ENCODE data around the gene PAXX.
A peak's percentile ranks its signal among the peaks of the same experiment; 100 is the strongest.

PAXX gene, protein sequence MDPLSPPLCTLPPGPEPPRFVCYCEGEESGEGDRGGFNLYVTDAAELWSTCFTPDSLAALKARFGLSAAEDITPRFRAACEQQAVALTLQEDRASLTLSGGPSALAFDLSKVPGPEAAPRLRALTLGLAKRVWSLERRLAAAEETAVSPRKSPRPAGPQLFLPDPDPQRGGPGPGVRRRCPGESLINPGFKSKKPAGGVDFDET

DNA sequence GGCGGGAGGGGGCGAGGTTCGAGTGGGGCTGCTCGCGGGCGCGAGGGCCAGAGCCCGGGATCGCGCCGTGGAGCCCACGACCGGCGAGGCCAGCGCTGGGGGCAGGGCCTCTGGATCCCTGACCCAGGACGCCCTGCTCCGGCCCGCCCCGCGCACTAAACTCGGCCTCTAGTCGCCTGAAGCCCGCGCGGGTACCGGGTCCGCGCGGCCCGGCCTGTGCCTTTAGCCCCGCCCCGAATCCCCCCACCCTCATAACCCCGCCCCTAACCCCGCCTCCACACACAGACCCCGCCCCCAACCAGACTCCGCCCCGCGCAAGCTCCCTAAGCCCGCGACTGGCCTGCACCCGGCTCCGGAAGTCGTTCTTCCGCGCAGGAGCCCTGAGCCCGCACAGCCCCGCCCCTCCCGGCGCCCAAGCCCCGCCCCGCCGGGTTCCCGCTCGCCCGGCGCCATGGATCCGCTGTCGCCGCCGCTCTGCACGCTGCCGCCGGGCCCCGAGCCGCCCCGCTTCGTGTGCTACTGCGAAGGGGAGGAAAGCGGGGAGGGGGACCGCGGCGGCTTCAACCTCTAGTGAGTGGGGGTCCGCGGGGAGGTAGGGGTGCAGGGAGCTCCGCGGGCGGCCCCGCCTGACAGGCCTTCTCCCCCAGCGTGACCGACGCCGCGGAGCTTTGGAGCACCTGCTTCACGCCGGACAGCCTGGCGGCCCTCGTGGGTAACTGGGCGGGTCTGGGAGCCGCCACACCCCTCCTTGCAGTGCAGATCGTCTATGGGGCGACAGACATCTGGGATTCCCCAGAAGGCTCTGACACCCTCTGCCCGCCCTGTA, at the start of gene PAXX:
Gene PAXX, plus strand, starts transcription at position 430 of the 826 bp plus-strand sequence. Its CDS starts 22 bp downstream, at position 452.
- peaks cover 0 to 32% (median 11%) of the 10 kb centered on the region in 11 experiments; a peak in 14 of 22 replicates for H4K20me1 ChIP-seq
- peak within 1 kb of the TSS in 10 of 11 experiments; percentile 66 to 90 (median 82); a peak in 21 of 22 replicates for H3K27ac ChIP-seq
- peak within 1 kb of the TSS; percentile 64 to 88 (median 81) for H3K4me3 ChIP-seq
- peaks cover 0 to 19% (median 8%) of the 10 kb centered on the region in 11 experiments; a peak in 10 of 22 replicates for H3K36me3 ChIP-seq
- H3K4me1 ChIP-seq: peaks cover 32 to 52% (median 43%) of the 10 kb centered on the region in 10 experiments
- TF ChIP-seq Cebpa-rat (IDR thresholded peaks at IDR 0.05): no peak
- peaks cover 0 to 18% (median 7%) of the 10 kb centered on the region in 11 experiments; a peak in 14 of 22 replicates for H3K27me3 ChIP-seq
- no peaks in the 10 kb centered on the region for H3K9me3 ChIP-seq (replicated peaks in 1 of 11)
- H3K4me2 ChIP-seq: peak within 1 kb of the TSS; percentile 96 to 100 (median 99)
- peak within 1 kb of the TSS; percentile 80 to 90 (median 85) for H3K9ac ChIP-seq

DNA sequence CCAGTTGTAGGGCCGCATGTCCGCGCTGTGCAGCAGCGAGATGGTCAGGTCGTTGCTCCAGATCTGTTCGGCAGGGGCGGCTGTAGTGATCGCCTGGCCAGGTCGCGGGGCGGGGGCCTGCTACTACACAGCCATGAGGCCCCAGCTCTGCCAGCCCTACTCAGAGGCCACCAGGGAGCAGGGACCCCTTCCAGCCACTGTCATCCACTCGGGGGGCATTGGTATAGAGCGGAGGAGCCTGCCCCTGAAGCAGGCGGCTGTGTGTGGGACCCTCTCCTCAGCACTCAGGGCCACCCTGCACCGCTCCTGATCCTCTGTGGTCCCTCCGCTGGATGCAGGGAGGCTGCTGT, 49.4 kb upstream of the PAXX start:
- peaks cover 20 to 75% (median 47%) of the 10 kb centered on the region in 10 experiments for H3K4me1 ChIP-seq
- TF ChIP-seq Cebpa-rat (IDR thresholded peaks at IDR 0.05): no peak
- no peaks in the 10 kb centered on the region for H3K27me3 ChIP-seq
- no peaks in the 10 kb centered on the region for H3K9me3 ChIP-seq (replicated peaks in 1 of 11)
- peaks cover 47 to 65% (median 54%) of the 10 kb centered on the region in 11 experiments; a peak in 21 of 22 replicates for H4K20me1 ChIP-seq
- no peak overlapping the region; a peak in 1 of 22 replicates for H3K27ac ChIP-seq
- H3K36me3 ChIP-seq: peaks cover 44 to 58% (median 51%) of the 10 kb centered on the region in 11 experiments
- peak overlapping the region; percentile 95 to 98 (median 97) for H3K4me2 ChIP-seq
- H3K9ac ChIP-seq: peak overlapping the region; percentile 92 to 98 (median 95); a peak in 20 of 22 replicates
- H3K4me3 ChIP-seq: peak overlapping the region; percentile 83 to 100 (median 98); a peak in 19 of 20 replicates

DNA sequence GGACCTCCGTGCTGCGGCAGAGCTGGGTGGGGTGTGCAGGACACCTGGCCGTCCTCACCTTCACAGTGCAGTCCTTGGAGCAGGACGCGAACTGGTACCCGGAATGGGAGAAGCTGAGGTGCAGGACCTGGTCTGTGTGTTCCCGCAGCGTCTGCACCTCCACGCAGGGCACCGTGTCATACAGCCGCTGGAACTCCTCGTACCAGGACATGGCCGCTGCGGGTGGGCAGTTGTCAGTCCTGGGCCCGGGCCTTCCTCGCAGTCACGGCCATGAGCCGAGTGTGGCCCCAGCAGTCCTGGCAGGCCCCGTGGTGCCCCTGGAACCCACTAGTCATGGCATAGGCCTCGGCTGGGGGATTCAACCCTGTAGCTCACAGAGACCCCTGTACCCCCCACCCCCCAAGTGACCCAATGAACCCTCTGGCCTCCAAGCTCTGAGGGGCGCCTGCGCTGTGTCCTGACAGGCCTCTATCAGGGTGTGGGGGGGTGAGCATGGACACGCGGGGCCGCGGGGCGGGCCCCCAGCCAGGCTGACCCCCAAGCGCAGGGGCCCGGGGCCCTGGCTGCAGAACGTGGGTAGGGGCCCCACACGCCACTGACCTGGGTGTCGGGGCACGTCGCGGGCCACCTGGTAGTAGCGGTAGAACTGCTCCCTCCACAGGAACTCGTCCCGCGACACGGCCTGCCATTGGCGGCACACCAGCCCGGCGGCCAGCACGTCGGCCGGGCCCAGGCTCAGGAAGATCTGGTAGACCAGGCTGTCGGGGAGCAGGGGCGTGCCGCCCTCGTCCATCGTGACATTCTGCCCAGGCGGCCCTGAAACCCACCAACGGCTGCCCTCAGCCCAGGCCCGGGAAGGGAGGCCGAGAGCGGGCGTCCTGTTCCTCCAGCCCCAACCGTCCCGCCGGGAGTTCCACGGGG, 48.7 kb upstream of the PAXX start:
- peaks cover 47 to 58% (median 53%) of the 10 kb centered on the region in 11 experiments; a peak in 21 of 22 replicates for H4K20me1 ChIP-seq
- peaks cover 20 to 77% (median 52%) of the 10 kb centered on the region in 10 experiments for H3K4me1 ChIP-seq
- H3K4me2 ChIP-seq: peak overlapping the region; percentile 95 to 98 (median 97)
- no peaks in the 10 kb centered on the region for H3K27me3 ChIP-seq
- peaks cover 43 to 51% (median 45%) of the 10 kb centered on the region in 11 experiments for H3K36me3 ChIP-seq
- H3K9ac ChIP-seq: peak overlapping the region; percentile 92 to 98 (median 95)
- peak overlapping the region; percentile 83 to 100 (median 98) for H3K4me3 ChIP-seq
- no peak for TF ChIP-seq Cebpa-rat (IDR thresholded peaks at IDR 0.05)
- peak overlapping the region; percentile 84 to 96 (median 93) for H3K27ac ChIP-seq
- H3K9me3 ChIP-seq (replicated peaks in 1 of 11): no peaks in the 10 kb centered on the region

DNA sequence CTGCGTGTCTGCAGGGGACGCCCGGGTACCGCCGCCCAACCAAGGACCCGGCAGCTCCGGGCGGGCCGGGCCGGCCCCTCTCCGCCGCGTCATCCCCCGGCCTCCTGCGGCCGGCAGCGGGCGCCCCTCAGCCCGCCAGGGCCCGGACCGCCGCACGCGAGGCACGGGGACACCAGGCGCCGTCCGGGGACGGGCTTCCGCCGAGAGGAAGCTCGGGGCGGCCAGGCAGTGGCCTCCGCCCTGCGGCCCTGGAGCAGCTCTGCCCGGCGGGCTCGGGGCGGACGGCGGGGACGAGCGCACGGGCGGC, 48.1 kb upstream of the PAXX start:
- Histone ChIP-seq H3K9ac (peak overlapping the region; percentile 92 to 98 (median 95)), H3K9me3 (replicated peaks in 1 of 11) (no peaks in the 10 kb centered on the region), H3K4me1 (peaks cover 24 to 78% (median 54%) of the 10 kb centered on the region in 10 experiments), H3K4me2 (peak overlapping the region; percentile 95 to 98 (median 97)), H3K36me3 (peaks cover 38 to 45% (median 42%) of the 10 kb centered on the region in 11 experiments), H3K27ac (peak overlapping the region; percentile 84 to 96 (median 93)), H4K20me1 (peaks cover 46 to 52% (median 50%) of the 10 kb centered on the region in 11 experiments; a peak in 21 of 22 replicates), H3K4me3 (peak overlapping the region; percentile 83 to 100 (median 98)), H3K27me3 (no peaks in the 10 kb centered on the region)
- TF ChIP-seq Cebpa-rat (IDR thresholded peaks at IDR 0.05): no peak

DNA sequence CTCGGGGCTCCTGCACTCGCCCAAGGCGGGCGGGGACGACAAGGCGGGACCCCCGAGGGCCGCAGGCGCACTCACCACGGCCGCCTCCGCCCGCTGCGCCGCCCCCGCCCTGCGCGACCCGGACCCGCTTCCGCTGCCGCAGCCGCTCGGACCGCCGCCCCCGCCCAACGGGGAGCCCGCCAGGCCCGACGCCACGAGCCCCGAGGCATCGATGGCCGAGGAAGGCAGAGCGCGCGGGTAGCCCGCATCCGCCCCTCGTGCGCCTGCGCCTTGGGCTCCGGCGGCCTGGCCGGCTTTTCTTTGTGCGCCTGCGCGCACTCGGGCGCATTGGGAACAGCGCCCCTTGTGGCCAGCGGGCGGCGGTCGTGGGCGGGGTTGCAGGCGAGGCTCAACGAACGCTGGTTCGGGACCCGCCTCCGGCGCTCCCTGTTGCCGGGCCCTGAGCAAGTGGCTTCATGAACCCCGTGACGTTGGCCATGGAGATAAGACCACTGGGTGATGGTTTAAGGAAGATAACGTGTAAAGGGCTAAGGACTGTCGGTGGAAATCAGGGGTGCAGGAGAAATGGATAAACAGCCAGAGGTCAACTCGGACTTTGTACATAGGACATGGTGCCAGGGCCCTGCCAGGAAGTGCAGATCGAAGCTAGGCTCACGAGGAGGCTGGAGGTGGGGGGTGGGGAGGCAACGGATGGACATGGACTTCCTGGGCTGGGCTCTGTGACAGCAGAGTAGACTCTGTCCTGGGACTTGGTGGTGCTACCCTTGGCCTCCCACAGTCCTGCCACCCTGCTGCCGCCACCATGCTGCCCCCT, 47.5 kb upstream of the PAXX start, which contains the start of the genes C8G and FBXW5:
Gene C8G, plus strand, starts transcription at position 725 of the 814 bp plus-strand sequence. Its CDS starts 78 bp downstream, at position 803.
Gene FBXW5, minus strand, starts transcription at position 220 of the 814 bp plus-strand sequence. CDS start 655 bp downstream, outside the sequence.
- Histone ChIP-seq H3K27me3 (no peaks in the 10 kb centered on the region), H3K36me3 (peaks cover 33 to 40% (median 36%) of the 10 kb centered on the region in 11 experiments), H3K27ac (peak within 1 kb of the TSS; percentile 84 to 96 (median 93)), H3K4me3 (peak within 1 kb of the TSS; percentile 83 to 100 (median 98)), H3K4me1 (peaks cover 27 to 74% (median 50%) of the 10 kb centered on the region in 10 experiments), H4K20me1 (peaks cover 41 to 46% (median 44%) of the 10 kb centered on the region in 11 experiments; a peak in 21 of 22 replicates), H3K9me3 (replicated peaks in 1 of 11) (no peaks in the 10 kb centered on the region), H3K9ac (peak within 1 kb of the TSS; percentile 92 to 98 (median 95)), H3K4me2 (peak within 1 kb of the TSS; percentile 95 to 98 (median 97))
- TF ChIP-seq Cebpa-rat (IDR thresholded peaks at IDR 0.05): no peak

DNA sequence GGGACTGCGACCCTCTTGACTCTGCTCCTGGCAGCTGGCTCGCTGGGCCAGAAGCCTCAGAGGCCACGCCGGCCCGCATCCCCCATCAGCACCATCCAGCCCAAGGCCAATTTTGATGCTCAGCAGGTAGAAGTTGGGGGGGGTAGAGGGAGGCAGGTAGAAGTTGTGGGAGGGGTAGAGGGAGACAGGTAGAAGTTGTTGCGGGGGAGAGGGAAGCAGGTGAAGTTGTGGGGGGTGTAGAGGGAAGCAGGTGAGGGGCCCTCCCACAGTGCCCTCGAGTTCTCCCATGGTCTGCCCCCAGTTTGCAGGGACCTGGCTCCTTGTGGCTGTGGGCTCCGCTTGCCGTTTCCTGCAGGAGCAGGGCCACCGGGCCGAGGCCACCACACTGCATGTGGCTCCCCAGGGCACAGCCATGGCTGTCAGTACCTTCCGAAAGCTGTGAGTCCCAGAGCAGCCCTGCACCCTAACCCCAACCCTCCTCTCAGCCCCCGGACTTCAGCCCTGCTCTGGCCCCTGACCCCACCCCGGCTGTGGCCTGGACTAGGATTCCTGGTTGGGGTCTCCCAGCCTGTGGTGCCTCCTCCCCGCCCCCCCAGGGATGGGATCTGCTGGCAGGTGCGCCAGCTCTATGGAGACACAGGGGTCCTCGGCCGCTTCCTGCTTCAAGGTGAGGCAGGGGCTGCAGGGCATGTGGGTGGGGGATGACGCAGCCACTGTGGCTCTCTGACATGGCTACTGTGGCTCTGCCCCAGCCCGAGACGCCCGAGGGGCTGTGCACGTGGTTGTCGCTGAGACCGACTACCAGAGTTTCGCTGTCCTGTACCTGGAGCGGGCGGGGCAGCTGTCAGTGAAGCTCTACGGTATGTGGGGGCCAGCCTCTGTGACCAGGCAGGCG, 46.6 kb upstream of the PAXX start:
- H3K4me2 ChIP-seq: peak overlapping the region; percentile 27 to 78 (median 51); a peak in 21 of 22 replicates
- peak overlapping the region in 2 of 11 experiments; percentile 9 to 23; a peak in 1 of 22 replicates for H3K9ac ChIP-seq
- peaks cover 24 to 31% (median 28%) of the 10 kb centered on the region in 11 experiments for H3K36me3 ChIP-seq
- no peaks in the 10 kb centered on the region for H3K27me3 ChIP-seq
- TF ChIP-seq Cebpa-rat (IDR thresholded peaks at IDR 0.05): no peak
- no peaks in the 10 kb centered on the region for H3K9me3 ChIP-seq (replicated peaks in 1 of 11)
- peaks cover 32 to 70% (median 53%) of the 10 kb centered on the region in 10 experiments for H3K4me1 ChIP-seq
- H4K20me1 ChIP-seq: peaks cover 32 to 38% (median 36%) of the 10 kb centered on the region in 11 experiments; a peak in 21 of 22 replicates
- H3K4me3 ChIP-seq: no peak overlapping the region; a peak in 1 of 20 replicates
- H3K27ac ChIP-seq: peak overlapping the region in 3 of 11 experiments; percentile 38 to 96 (median 94); a peak in 6 of 22 replicates

Data from BLaER1 treated with 17β-estradiol and CSF1 and Interleukin-3, amounts not matched to agents 10 nM and 100 nM (cell line).